ENCODE data around the gene GP5.

- TF ChIP-seq POLR2A (IDR thresholded peaks at IDR 0.05) = no peak
- no peak for TF ChIP-seq CTCF (IDR thresholded peaks at IDR 0.05)
These were observed 2.0 kb downstream of the GP5 start for GRCh38 chr3:194396859-194397756.

Measured in testis (tissue), 2 donors.